Fibroblast of skin of right biceps (primary cell): ENCODE data around the gene MBD3.
"Not testable (repeated sequence)": the region's sequence is repeated elsewhere in the genome, so short reads cannot be mapped to it uniquely, and the experiment has no call there.

Source experiments
- DNase-seq: peaks from one replicate; pipeline ENCODE4 v3.0.0-alpha.2; 2013

MBD3 gene

DNA sequence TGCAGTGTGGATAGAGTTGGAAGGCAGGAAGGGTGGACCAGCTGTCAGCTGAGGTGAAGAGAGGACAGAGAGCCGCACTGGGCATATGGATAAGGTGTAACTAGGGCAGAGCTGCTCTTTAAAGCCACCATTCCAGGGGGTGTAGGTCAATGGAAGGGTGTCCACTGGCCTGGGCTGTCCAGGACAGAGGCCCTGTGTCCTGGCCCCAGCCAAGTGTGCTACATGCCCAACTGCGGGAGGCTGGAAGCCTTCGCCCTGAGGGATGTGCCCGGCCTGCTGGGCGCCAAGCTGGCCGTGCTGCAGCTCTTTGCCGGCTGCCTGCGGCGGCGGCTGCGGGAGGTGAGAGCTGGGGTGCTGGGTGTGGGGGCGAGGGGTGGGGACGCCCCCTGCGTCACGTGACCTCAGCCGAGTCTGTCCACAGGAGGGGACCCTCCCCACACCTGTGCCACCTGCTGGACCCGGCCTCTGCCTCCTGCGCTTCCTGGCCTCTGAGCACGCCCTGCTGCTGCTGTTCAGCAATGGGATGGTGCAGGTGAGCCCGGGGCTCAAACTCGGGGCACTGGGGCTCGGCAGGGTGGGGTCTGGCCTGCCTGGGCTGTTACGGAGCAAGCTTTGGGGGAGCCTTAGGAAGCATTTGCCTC lies 59.0 kb downstream of the MBD3 start:
- no peak for DNase-seq

DNA sequence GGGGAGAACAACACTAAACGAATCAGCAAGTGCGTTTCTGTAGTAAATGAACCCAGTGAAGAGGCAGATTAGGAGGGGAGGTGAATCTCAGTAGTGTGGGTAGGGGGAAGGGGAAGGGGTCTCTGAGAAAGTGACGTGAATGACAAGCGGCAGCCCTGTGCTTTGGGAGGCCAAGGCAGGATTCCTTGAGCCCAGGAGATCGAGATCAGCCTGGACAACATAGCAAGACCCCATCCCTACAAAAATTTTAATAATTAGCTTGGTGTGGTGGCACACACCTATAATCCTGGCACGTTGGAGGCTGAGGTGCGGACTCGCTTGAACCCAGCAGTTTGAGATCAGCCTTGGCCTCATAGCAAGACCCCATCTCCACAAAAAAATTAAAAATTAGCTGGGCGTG lies 60.7 kb downstream of the MBD3 start:
- DNase-seq: no peak

DNA sequence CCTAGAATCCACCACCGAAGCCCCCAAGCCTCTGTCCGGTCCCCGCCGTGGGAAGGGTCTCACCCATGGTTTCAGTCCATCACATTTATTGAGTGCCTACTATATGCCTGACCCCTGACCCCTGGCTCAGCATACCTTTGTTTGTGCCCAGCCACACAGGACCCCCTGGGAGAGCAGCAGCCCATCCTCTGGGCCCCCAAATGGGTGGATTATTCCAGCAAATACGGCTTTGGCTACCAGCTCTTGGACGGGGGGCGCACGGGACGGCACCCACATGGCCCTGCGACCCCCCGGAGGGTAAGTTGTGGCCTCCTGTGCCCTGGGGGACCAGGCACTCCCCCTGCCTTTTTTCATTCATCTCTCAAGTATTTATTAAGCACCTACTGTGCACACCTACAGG lies 61.1 kb downstream of the MBD3 start:
- DNase-seq: no peak

DNA sequence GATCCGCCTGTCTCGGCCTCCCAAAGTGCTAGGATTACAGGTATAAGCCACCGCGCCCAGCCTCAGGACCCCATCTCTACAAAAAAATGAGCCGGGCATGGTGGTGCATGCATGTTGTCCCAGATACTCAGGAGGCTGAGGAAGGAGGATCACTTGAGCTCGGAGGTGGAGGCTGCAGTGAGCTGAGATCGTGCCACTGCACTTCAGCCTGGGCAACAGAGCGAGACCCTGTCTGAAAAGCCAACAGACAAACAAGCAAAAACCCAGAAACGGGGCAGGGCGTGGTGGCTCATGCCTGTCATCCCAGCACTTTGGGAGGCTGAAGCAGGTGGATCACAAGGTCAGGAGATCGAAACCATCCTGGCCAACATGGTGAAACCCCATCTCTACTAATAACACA lies 61.8 kb downstream of the MBD3 start:
- not testable (repeated sequence) for DNase-seq

DNA sequence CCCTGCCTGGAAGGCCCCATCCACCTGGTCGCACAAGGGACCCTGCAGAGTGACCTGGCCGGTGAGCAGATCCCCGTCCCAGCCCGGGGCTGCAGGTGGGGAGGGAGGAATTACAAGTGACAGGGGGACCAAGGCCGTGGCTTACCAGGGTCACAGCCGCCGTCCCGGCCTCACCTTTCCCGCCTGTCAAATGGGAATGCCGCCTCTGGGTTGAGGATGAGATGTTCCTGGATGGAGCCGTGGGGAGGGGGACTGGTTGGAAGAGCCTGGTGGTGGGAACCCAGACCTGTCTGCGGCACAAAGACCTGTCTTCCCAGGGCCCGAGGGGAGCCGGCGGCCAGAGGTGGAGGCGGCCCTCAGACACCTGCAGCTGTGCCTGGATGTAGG lies 63.2 kb downstream of the MBD3 start:
- no peak for DNase-seq

DNA sequence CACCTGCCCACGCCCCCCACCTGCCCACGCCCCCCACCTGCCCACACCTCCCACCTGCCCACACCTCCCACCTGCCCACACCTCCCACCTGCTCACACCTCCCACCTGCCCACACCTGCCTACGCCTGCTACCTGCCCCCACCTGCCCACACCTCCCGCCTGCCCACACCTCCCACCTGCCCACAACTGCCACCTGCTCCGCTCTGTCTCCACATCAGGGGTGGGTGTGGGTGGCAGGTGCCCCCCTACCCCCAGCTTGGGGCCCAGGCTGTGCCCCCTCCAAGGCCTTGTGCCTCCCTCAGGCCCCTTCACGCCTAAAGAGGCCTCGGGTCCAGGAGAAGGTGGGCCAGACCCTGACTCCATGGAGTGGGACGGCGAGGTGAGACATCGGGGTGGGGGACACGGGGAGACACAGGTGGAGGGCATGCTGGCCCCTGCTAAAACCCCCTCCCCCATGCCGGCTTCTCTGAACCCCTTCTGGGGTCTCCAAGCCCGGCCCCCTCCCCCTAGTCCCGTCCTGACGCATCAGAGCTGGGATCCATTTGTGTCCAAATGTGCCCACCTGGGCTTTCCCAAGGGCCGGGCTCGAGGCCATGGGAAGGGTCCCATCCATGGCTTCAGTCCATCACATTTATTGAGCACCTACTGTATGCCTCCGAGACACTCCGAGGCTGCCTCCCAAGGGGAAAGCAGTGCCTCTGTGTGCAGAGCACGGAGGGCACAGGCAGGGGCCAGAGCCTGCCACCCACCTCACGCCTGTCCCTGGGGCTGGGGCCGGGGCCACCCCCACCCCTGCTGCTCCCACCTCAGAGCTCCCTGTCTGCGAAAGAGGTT lies 63.9 kb downstream of the MBD3 start:
- no peak for DNase-seq

DNA sequence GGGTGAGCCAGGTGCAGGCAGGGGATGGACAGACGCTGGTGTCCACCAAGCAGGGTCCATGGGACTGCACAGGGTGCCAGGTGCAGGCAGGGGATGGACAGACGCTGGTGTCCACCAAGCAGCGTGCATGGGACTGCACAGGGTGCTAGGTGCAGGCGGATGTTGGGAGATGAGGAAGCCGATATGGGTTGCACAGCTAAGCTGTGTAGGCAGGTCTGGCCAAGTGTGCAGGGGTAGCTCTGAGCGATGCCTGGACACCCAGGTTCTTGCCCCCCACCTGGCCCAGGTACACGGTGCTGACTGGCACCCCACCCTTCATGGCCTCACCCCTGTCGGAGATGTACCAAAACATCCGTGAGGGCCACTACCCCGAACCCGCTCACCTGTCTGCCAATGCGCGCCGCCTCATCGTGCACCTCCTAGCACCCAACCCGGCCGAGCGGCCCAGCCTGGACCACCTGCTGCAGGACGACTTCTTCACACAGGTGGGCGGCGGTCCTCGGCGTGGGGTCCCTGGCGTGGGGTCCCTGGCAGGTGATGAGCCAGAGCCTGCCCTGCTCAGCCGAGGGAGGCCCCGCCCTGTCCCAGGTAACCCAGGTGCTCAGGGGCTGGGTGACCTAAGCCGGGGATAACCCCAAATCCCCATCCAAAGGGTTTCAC lies 64.9 kb downstream of the MBD3 start:
- DNase-seq: no peak

DNA sequence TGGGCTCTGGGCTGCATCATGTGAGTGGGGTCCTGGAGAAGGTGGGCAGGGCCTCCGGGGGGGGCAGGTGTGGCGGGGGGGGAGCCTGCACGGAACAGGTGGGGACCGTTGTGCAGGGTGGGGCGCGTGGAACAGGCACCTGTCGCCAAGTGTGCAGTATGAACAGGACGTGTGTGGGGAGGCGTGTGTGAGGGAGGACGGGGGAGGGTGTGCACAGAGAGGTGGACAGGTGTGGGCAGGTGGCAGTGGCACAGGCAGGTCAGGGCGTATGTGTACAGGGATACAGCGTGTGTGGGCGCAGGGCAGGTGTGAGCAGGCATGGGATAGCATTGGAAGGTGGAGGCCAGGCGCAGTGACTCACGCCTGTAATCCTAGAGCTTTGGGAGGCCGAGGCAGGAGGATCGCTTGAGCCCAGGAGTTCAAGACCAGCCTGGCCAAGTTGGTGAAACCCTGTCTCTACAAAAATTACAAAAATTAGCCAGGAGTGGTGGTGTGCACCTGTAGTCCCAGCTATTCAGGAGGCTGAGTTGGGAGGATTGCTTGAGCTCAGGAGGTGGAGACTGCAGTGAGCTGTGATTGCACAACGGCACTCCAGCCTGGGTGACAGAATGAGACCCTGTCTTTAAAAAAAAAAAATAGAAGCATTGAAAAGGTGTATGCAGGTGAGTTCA lies 65.6 kb downstream of the MBD3 start:
- no peak for DNase-seq

DNA sequence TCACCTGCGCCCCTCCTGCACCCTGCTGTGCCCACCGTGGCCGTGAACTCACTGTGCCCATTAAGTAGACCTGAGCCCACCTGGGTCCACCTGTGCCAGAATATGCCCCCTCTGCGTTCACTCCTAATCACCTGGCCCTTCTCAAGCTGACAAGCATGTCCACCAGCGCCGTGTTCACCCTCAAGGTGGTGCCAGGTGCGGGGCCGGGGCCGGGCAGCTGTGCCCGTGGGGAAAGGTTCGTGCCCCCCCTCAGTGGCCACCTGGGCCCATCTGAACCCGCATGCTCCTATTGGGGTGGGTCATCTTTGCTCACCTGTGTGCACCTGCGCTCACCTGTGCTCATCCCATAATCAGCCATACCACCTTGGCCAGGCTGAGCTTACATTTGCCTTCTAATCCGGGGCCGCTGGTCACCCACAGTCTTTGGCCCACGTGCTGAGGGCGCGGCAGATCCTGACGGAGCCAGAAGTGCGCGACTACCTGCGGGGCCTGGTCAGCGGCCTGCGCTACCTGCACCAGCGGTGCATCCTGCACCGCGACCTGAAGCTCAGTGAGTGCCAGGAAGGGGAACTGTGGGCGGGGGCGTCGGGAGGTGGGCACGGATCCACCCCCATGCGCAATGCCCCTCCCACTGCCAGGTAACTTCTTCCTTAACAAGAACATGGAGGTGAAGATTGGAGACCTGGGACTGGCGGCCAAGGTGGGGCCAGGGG lies 66.4 kb downstream of the MBD3 start:
- no peak for DNase-seq

DNA sequence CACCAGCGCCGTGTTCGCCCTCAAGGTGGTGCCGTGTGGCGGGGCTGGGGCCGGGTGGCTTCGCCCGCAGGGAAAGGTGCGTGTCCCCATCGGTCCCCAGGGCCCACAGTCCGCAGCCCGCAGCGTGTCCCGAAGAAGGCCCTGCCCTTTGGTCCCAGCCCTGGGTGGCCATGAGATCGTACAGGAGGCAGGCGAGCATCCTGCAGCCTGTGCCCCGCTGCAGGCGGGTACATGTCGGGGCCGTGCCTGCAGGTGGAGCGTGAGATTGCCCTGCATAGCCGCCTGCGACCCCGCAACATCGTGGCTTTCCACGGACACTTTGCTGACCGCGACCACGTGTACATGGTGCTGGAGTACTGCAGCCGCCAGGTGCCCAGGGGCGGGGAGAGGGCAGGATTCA lies 67.3 kb downstream of the MBD3 start:
- DNase-seq: no peak

DNA sequence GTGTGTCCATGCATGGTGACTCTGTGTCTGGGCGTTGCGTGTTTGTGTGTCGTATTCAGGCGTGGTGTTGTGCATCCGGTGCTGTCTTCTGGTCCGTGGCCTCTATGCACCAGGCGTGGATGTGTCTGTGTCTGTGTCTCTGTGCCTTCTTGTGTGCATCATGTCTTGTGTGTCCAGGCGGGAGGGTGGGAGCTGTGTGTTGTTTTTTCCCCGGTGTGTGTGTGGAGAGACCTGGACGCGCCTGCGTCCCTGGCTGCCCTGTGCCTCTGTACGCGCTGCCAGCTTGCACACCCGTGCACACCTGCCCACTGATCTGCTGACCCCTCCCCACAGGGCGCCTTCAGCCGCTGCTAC lies 67.7 kb downstream of the MBD3 start:
- no peak for DNase-seq

DNA sequence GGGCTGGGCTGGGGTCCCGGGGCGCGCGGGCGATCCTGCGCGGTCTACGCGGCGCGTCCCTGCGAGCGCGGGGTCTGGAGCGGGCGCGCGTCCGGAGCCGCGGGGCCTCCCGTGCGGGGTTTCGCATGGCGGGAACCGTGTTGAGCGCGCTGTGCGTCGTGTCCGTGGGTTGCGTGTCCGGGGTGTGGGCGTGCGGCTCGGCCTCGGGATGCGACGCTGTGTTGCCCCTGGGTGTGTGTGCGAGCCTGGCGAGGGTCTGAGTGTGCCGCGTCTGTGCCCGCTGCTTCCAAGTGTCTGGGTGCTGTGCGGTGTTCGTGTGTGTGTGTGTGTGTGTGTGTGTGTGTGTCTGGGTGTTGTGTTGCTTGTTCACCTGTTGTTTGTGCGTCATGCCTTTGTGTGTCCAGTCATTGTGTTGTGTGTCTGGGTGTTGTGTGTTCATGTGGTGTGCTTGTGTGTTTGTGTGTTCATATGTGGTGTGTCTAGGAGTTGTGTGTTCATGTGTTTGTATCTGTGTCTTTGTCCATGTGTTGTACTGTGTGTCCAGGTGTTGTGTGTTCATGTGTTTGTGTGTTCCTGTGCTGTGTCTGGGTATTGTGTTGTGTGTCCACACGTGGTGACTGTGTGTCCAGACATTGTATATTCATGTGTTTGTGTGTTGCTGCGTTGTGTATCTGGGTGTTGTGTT lies 68.2 kb downstream of the MBD3 start:
- no peak for DNase-seq
